Right atrium auricular region (tissue), 2 donors: ENCODE data around the gene PSMB4. TPM values are rescaled to one million over a fixed set of nuclear protein-coding genes. Genes with fewer than 3 reads are reported as not detected.
A peak's percentile ranks its signal among the peaks of the same experiment; 100 is the strongest.

Experiments used
- DNase-seq: peaks from one replicate; pipeline ENCODE4 v3.0.0-alpha.2; 2019; ENCODE audit warnings: low spot score
- H3K27ac ChIP-seq, 2 donors: fragments of 200-600 bp; sonication (generic); 1 replicate in 1 of 2; 2 replicates in 1 of 2; pipeline ENCODE4 v1.5.1; 2016 to 2019
- H3K27me3 ChIP-seq, 2 donors: fragments of 200-600 bp; sonication (generic); one replicate each; pipeline versions ENCODE4 v1.5.1 to v1.6.0; 2017 to 2019
- H3K36me3 ChIP-seq: fragments of 200-600 bp; sonication (generic); one replicate; pipeline ENCODE4 v1.5.1; 2016
- H3K4me1 ChIP-seq, 2 donors: fragments of 200-600 bp; sonication (generic); one replicate each; pipeline versions ENCODE4 v1.5.1 to v1.6.0; 2017 to 2019
- H3K4me3 ChIP-seq, 2 donors: fragments of 200-600 bp; sonication (generic); 1 replicate in 1 of 2; 2 replicates in 1 of 2; pipeline ENCODE4 v1.5.1; 2017 to 2019; ENCODE audit warnings: mild to moderate bottlenecking in 1 of 2, moderate library complexity in 1 of 2
- H3K9me3 ChIP-seq, 2 donors: fragments of 200-600 bp; sonication (generic); one replicate each; pipeline ENCODE4 v1.5.1; 2019
- total RNA-seq, 2 donors: library from RNA; depleted of rRNA; stranded (reverse); fragments of >200 nt; gene quantifications; one replicate each; pipeline ENCODE4 v1.1.0, GENCODE V29; 2016
- TF ChIP-seq, protein P1 (sequence below), 2 donors: fragments of 200-600 bp; sonication (generic); IDR thresholded peaks; one replicate each; pipeline ENCODE4 v1.5.1; 2019; ENCODE audit warnings: antibody characterized with exemption in 2 of 2

Gene PSMB4
- total RNA-seq, 2 donors from 2014 or later: 179 to 204 TPM

DNA sequence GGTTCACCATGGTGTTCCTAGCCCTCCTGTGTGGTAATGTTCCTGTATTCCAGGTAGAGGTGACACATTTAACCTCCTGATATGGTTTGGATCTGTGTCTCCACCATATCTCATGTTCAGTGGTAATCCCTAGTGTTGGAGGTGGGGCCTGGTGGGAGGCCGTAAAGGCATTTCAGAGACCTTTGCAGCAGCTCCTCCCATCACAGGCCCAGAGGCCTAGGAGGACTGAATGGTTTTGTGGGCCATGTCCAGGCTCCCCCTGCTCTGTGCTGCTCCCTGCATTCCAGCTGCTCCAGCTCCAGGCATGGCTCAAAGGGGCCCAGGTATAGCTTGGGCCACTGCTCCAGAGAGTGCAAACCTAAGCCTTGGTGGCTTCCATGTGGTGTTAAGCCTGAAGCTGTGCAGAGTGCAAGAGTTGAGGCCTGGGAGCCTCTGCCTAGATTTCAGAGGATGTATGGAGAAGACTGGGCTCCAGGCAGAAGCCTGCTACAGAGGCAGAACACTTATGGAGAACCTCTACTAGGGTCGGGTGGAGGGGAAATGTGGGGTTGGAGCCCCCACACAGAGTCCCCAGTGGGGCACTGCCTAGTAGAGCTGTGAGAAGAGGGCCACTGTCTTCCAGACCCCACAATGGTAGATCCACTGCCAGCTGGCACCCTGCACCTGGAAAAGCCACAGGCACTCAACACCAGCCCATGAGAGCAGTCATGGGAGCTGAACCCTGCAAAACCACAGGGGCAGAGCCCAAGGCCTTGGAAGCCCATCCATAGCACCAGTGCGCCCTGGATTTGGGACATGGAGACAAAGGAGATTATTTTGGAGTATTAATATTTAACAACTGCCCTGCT lies 36.8 kb upstream of the PSMB4 start:
- H3K27ac ChIP-seq: no peak overlapping the region
- H3K9me3 ChIP-seq: no peaks in the 10 kb centered on the region
- H3K27me3 ChIP-seq: no peaks in the 10 kb centered on the region
- peaks cover 25% of the 10 kb centered on the region for H3K36me3 ChIP-seq
- H3K4me1 ChIP-seq: peaks cover 0 to 2% of the 10 kb centered on the region in 2 donors
- TF ChIP-seq, protein P1, sequence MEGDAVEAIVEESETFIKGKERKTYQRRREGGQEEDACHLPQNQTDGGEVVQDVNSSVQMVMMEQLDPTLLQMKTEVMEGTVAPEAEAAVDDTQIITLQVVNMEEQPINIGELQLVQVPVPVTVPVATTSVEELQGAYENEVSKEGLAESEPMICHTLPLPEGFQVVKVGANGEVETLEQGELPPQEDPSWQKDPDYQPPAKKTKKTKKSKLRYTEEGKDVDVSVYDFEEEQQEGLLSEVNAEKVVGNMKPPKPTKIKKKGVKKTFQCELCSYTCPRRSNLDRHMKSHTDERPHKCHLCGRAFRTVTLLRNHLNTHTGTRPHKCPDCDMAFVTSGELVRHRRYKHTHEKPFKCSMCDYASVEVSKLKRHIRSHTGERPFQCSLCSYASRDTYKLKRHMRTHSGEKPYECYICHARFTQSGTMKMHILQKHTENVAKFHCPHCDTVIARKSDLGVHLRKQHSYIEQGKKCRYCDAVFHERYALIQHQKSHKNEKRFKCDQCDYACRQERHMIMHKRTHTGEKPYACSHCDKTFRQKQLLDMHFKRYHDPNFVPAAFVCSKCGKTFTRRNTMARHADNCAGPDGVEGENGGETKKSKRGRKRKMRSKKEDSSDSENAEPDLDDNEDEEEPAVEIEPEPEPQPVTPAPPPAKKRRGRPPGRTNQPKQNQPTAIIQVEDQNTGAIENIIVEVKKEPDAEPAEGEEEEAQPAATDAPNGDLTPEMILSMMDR (IDR thresholded peaks at IDR 0.05): no peak
- DNase-seq: no peak
- no peak overlapping the region for H3K4me3 ChIP-seq

DNA sequence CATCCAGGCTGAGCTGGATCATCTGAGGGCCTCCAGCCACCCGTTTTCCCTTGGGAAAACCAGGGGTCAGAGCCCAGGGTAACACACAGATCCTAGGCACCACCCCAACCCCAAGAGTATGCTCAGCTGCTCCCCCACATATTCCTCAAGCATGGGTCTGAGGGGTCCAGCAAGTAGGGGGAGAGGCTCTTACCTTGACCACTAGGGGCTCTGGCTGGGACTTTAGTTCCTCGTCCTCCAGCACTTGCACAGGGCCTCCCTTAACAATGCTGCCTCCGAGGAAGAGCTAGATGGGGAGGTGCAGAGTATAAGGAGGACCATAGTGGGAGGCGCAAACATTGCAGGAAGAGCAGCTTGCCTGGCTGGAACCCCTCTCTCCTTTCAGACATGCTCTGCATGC lies 34.4 kb upstream of the PSMB4 start:
- H3K36me3 ChIP-seq: peaks cover 25% of the 10 kb centered on the region
- H3K27ac ChIP-seq: no peak overlapping the region
- no peaks in the 10 kb centered on the region for H3K27me3 ChIP-seq
- no peak for DNase-seq
- TF ChIP-seq, protein P1 (IDR thresholded peaks at IDR 0.05): no peak
- H3K4me3 ChIP-seq: no peak overlapping the region
- H3K4me1 ChIP-seq: peaks cover 0 to 26% of the 10 kb centered on the region in 2 donors
- no peaks in the 10 kb centered on the region for H3K9me3 ChIP-seq

DNA sequence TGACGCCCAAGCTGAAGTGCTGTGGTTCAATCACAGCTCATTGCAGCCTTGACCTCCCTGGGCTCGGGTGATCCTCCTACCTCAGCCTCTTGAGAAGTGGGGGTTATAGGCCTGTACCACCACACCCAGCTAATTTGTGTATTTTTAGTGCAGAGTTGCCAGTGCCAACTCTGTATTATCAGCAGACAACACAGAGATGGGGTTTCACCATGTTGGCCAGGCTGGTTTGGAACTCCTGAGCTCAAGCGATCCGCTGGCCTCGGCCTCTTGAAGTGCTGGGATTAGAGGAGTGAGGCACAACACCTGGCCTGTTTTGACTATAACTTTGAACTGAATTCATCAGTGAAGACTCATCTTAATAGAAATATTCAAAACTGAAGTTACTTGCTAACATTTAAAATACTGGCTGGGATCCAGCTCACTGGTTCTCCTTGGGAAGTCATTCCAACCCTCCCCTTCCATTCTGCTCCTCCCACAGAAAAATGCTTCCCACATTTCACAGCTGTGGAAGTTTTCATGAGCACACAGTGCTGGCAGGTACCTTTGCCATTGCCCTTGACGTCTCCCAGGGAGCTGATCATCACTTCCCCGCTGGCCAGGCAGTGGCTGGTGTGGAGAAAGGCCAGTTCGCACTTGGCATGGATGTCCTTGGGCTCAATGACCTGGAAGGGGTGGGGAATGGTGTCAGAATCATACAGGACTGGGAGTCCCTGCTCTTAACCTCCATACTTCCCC lies 31.5 kb upstream of the PSMB4 start:
- TF ChIP-seq, protein P1 (IDR thresholded peaks at IDR 0.05): no peak
- Histone ChIP-seq H3K9me3 (no peaks in the 10 kb centered on the region), H3K36me3 (peaks cover 25% of the 10 kb centered on the region), H3K27ac (peak overlapping the region; percentile 49 to 76), H3K4me3 (no peak overlapping the region), H3K4me1 (peaks cover 0 to 55% of the 10 kb centered on the region in 2 donors), H3K27me3 (no peaks in the 10 kb centered on the region)
- DNase-seq: no peak

DNA sequence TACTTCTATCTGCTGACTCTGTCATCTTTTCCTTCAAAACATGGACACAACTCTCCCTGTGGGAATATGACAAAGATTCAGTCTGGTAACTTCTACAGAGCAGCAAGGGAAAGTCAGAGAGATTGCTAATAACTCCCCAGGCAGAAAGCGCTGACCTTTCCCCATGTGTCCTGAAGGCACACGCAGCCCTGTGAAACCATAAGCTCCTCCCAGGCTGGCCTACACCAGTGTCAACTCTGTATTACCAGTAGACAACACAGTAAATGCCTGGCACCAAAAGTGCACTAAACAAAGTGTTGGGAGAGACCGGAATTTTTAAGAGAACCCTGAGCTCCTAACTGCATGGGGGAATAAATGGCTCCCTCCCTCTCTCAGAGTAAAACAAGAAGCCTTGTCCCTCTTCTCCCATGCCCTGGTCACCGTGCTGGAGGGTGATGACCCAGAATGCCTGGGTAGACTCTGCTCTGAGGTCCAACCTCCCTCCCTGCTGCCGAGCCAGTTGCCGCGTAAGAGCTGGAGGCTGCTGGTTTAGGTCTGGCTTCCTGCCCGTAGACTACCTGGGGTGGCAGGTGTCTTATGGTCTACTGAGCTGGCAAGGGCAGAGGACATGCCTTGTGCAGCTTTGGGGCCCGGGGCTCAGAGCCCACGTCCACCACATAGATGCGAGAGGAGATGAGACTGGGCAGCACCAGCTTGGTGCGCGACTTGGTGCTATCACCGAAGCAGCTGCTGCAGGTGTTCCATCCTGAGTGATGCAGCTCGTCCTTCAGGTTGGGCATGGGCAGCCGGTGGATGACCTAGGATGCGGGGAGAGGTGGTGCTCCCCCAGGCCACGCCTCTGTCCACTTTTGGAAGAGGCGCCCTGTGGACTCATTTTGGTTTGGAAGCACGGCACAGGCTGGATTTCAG lies 30.7 kb upstream of the PSMB4 start:
- Histone ChIP-seq H3K36me3 (peaks cover 25% of the 10 kb centered on the region), H3K4me1 (peaks cover 0 to 63% of the 10 kb centered on the region in 2 donors)
- no peak for DNase-seq

DNA sequence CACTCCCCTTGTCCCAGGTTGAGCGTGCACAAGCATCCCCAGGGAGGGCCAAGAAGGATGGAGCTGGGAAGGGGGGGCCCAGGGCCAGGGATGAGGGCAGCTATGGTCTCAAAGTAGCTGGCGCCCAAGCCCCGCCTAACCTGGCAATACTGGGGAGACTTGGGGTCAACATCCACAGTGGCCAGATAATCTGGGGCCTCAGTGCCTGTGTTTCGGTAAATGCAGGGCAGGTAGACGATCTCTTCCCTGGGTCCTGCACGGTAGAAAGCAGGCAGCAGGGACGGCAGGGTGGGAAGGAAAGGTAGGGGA lies 30.1 kb upstream of the PSMB4 start:
- H3K9me3 ChIP-seq: no peaks in the 10 kb centered on the region
- DNase-seq: no peak
- H3K4me3 ChIP-seq: no peak overlapping the region
- H3K36me3 ChIP-seq: peaks cover 21% of the 10 kb centered on the region
- H3K27ac ChIP-seq: no peak overlapping the region
- H3K4me1 ChIP-seq: peaks cover 0 to 64% of the 10 kb centered on the region in 2 donors
- no peaks in the 10 kb centered on the region for H3K27me3 ChIP-seq
- TF ChIP-seq, protein P1 (IDR thresholded peaks at IDR 0.05): no peak

More for the DNA sequence above, 30.7 kb upstream of the PSMB4 start:
- TF ChIP-seq, protein P1 (IDR thresholded peaks at IDR 0.05): no peak
- no peaks in the 10 kb centered on the region for H3K27me3 ChIP-seq
- H3K27ac ChIP-seq: peak overlapping the region in 1 of 2 donors; percentile 76
- no peaks in the 10 kb centered on the region for H3K9me3 ChIP-seq
- no peak overlapping the region for H3K4me3 ChIP-seq
